Astrocyte (in vitro differentiated cells and primary cell): Measurements from ENCODE around the gene PRXL2B. TPM values are rescaled to one million over a fixed set of nuclear protein-coding genes. Genes with fewer than 3 reads are reported as not detected.

Experiments
- DNase-seq: peaks from one replicate; pipeline ENCODE4 v3.0.0-alpha.2; 2010; ENCODE audit warnings: low read depth
- FAIRE-seq: peaks from 2 replicates; lab custom pipeline; 2011; peaks lifted over from hg19 to GRCh38; lab: Jason Lieb, UNC
- H2AFZ ChIP-seq: 2 replicates; pipeline ENCODE4 v1.6.0; 2012; ENCODE audit warnings: low read depth, low read length, inconsistent platforms
- H3K27ac ChIP-seq: 2 replicates; pipeline ENCODE4 v1.5.1; 2011; ENCODE audit warnings: low read depth, low read length, inconsistent platforms
- H3K27me3 ChIP-seq: 2 replicates; pipeline ENCODE4 v1.6.0; 2011; ENCODE audit warnings: low read length, inconsistent platforms; ENCODE audit not compliant: insufficient read depth
- H3K36me3 ChIP-seq: 2 replicates; pipeline ENCODE4 v1.5.1; 2011; ENCODE audit warnings: low read length, inconsistent platforms; ENCODE audit not compliant: insufficient read depth
- H3K4me1 ChIP-seq: 2 replicates; pipeline ENCODE4 v1.5.1; 2011; ENCODE audit warnings: low read length, inconsistent platforms; ENCODE audit not compliant: insufficient read depth
- H3K4me2 ChIP-seq: 2 replicates; pipeline ENCODE4 v1.6.0; 2012; ENCODE audit warnings: low read length, inconsistent platforms
- H3K4me3 ChIP-seq: 2 replicates; pipeline ENCODE4 v1.5.1; 2011; ENCODE audit warnings: low read depth, mild to moderate bottlenecking, low read length, inconsistent platforms; ENCODE audit not compliant: insufficient read depth
- H3K79me2 ChIP-seq: 2 replicates; pipeline ENCODE4 v1.6.0; 2012; ENCODE audit warnings: mild to moderate bottlenecking, low read length, inconsistent platforms; ENCODE audit not compliant: insufficient read depth
- H3K9ac ChIP-seq: 2 replicates; pipeline ENCODE4 v1.6.0; 2012; ENCODE audit warnings: mild to moderate bottlenecking, low read length, inconsistent platforms
- H3K9me3 ChIP-seq: 2 replicates; pipeline ENCODE4 v1.5.1; 2012; ENCODE audit warnings: low read depth, mild to moderate bottlenecking, low read length, inconsistent platforms; ENCODE audit not compliant: insufficient read depth
- H4K20me1 ChIP-seq: 2 replicates; pipeline ENCODE4 v1.6.0; 2012; ENCODE audit warnings: low read length, inconsistent platforms; ENCODE audit not compliant: insufficient read depth
- H3K27ac Mint-ChIP-seq: one replicate; pipeline ENCODE4 v1.8.0; 2021; ENCODE audit warnings: mild to moderate bottlenecking, mixed read lengths; ENCODE audit not compliant: unreplicated experiment
- H3K27me3 Mint-ChIP-seq: one replicate; pipeline ENCODE4 v1.8.0; 2021; ENCODE audit warnings: low read depth, mixed read lengths; ENCODE audit not compliant: unreplicated experiment
- H3K36me3 Mint-ChIP-seq: one replicate; pipeline ENCODE4 v1.8.0; 2021; ENCODE audit warnings: low read depth, mixed read lengths; ENCODE audit not compliant: unreplicated experiment
- H3K4me1 Mint-ChIP-seq: one replicate; pipeline ENCODE4 v1.8.0; 2021; ENCODE audit warnings: low read depth, mixed read lengths; ENCODE audit not compliant: unreplicated experiment
- H3K4me3 Mint-ChIP-seq: one replicate; pipeline ENCODE4 v1.8.0; 2021; ENCODE audit warnings: mild to moderate bottlenecking, moderate library complexity, mixed read lengths; ENCODE audit not compliant: unreplicated experiment
- H3K9me3 Mint-ChIP-seq: one replicate; pipeline ENCODE4 v1.8.0; 2021; ENCODE audit warnings: mild to moderate bottlenecking, mixed read lengths; ENCODE audit not compliant: unreplicated experiment
- EZH2 ChIP-seq: IDR thresholded peaks from 2 replicates; pipeline ENCODE4 v1.6.1; 2012; ENCODE audit warnings: mild to moderate bottlenecking, low read length, inconsistent platforms; ENCODE audit not compliant: insufficient read depth
- total RNA-seq: library from RNA; stranded (reverse); gene quantifications from 2 replicates; pipeline ENCODE4 v1.2.1, GENCODE V29; 2021
- TF ChIP-seq, protein P1 (sequence below): IDR thresholded peaks from 2 replicates; pipeline ENCODE4 v1.5.1; 2011; ENCODE audit warnings: low read depth, mild to moderate bottlenecking, inconsistent platforms, low read length, moderate library complexity; ENCODE audit not compliant: insufficient read depth

The PRXL2B gene
- total RNA-seq, 1 donor from 2014 or later: 19.2 TPM

DNA sequence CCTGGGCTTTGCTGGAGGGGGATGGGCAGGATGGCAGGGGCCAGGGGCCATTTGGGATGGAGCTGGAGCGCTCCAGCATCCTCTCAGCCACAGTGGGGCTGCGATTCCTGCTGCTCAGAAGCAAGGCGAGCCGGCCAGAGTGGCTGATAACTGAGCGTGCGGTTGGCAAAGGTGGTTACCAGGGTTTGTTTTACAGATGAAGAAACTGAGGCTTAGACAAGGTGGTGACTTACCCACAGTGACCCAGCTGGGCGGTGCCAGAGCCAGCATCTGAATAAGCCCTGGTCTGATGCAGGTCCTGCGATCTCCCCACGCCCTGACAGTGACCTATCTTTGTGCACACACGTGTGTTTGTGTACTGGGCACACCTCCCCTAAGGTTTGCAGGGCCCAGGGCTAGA lies 5.9 kb upstream of the PRXL2B start:
- Mint-ChIP-seq H3K27me3 (peaks cover 3% of the 10 kb centered on the region), H3K4me3 (no peak overlapping the region), H3K4me1 (peaks cover 15% of the 10 kb centered on the region), H3K36me3 (no peaks in the 10 kb centered on the region), H3K27ac (no peak overlapping the region), H3K9me3 (peaks cover 3% of the 10 kb centered on the region)
- DNase-seq (no peak), FAIRE-seq (no peak)
- Histone ChIP-seq H2AFZ (no peak overlapping the region), H3K4me2 (no peak overlapping the region), H3K27ac (no peak overlapping the region), H3K79me2 (no peaks in the 10 kb centered on the region), H3K9me3 (no peaks in the 10 kb centered on the region), H3K27me3 (no peaks in the 10 kb centered on the region), H3K4me1 (peaks cover 11% of the 10 kb centered on the region), H3K4me3 (no peak overlapping the region), H4K20me1 (no peaks in the 10 kb centered on the region), H3K9ac (no peak overlapping the region), H3K36me3 (no peaks in the 10 kb centered on the region)
- no peak for TF ChIP-seq EZH2
- TF ChIP-seq, protein P1, sequence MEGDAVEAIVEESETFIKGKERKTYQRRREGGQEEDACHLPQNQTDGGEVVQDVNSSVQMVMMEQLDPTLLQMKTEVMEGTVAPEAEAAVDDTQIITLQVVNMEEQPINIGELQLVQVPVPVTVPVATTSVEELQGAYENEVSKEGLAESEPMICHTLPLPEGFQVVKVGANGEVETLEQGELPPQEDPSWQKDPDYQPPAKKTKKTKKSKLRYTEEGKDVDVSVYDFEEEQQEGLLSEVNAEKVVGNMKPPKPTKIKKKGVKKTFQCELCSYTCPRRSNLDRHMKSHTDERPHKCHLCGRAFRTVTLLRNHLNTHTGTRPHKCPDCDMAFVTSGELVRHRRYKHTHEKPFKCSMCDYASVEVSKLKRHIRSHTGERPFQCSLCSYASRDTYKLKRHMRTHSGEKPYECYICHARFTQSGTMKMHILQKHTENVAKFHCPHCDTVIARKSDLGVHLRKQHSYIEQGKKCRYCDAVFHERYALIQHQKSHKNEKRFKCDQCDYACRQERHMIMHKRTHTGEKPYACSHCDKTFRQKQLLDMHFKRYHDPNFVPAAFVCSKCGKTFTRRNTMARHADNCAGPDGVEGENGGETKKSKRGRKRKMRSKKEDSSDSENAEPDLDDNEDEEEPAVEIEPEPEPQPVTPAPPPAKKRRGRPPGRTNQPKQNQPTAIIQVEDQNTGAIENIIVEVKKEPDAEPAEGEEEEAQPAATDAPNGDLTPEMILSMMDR: no peak

DNA sequence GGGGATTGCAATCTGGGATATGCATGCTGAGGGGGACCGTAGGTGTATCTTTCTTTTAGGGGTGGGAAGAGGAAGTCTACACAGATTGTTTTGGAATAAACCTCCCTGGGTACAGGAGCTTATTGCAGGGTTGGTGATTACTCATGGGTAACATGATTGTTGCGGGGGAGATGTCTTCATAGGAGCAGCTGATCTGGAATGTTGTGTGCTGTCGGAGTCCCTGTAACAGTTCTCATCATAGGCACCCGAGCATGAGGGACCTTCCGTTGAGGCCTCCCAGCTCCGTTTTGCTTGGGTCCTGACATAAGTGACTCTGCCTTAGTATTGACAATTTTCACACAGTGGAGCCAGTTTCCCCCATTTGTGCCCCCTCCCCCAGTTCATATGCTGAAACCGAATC lies 4.2 kb upstream of the PRXL2B start:
- TF ChIP-seq, protein P1: no peak
- TF ChIP-seq EZH2: no peak
- Mint-ChIP-seq H3K4me1 (peaks cover 15% of the 10 kb centered on the region), H3K4me3 (no peak overlapping the region), H3K9me3 (peaks cover 3% of the 10 kb centered on the region), H3K27me3 (no peaks in the 10 kb centered on the region), H3K27ac (no peak overlapping the region), H3K36me3 (no peaks in the 10 kb centered on the region)
- H3K79me2 ChIP-seq: no peaks in the 10 kb centered on the region
- FAIRE-seq (no peak), DNase-seq (no peak)
- H3K4me2 ChIP-seq: no peak overlapping the region
- H2AFZ ChIP-seq: no peak overlapping the region
- H4K20me1 ChIP-seq: no peaks in the 10 kb centered on the region
- no peaks in the 10 kb centered on the region for H3K27me3 ChIP-seq
- no peak overlapping the region for H3K9ac ChIP-seq
- no peak overlapping the region for H3K27ac ChIP-seq
- H3K4me1 ChIP-seq: peaks cover 13% of the 10 kb centered on the region
- no peaks in the 10 kb centered on the region for H3K9me3 ChIP-seq
- no peak overlapping the region for H3K4me3 ChIP-seq
- H3K36me3 ChIP-seq: no peaks in the 10 kb centered on the region

DNA sequence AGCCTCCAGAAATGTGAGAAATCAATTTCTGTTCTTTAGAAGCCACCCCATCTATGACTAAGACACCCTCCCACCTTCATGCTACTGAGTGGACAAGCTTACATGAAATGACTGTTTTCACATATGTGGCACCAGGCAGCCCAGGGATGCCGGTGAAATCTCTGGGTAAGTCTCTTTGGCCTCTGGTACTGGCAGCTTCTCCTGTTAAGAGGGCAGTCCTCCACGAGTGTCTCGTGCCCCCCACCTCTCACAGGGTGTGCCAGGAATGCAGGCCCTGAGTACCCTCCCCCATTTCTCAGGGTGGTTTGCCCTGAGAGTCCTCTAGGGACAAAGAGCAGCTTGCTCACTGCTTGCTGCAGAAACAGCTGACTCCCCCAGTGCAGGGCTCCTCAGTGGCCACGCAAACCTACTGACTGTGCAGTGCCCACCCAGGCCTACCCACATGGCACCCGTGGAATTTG lies 3.2 kb upstream of the PRXL2B start:
- TF ChIP-seq EZH2: no peak
- TF ChIP-seq, protein P1: no peak
- Histone ChIP-seq H3K9ac (no peak overlapping the region), H3K27me3 (no peaks in the 10 kb centered on the region), H3K4me2 (no peak overlapping the region), H3K4me3 (no peak overlapping the region), H3K4me1 (peaks cover 15% of the 10 kb centered on the region), H3K9me3 (no peaks in the 10 kb centered on the region), H4K20me1 (no peaks in the 10 kb centered on the region), H3K27ac (no peak overlapping the region), H3K79me2 (no peaks in the 10 kb centered on the region), H2AFZ (no peak overlapping the region), H3K36me3 (no peaks in the 10 kb centered on the region)
- DNase-seq (no peak), FAIRE-seq (no peak)
- Mint-ChIP-seq H3K4me3 (no peak overlapping the region), H3K27ac (no peak overlapping the region), H3K9me3 (peaks cover 3% of the 10 kb centered on the region), H3K36me3 (no peaks in the 10 kb centered on the region), H3K4me1 (peaks cover 13% of the 10 kb centered on the region), H3K27me3 (no peaks in the 10 kb centered on the region)
